ENCODE data around the gene ASZ1.

The ASZ1 gene

DNA sequence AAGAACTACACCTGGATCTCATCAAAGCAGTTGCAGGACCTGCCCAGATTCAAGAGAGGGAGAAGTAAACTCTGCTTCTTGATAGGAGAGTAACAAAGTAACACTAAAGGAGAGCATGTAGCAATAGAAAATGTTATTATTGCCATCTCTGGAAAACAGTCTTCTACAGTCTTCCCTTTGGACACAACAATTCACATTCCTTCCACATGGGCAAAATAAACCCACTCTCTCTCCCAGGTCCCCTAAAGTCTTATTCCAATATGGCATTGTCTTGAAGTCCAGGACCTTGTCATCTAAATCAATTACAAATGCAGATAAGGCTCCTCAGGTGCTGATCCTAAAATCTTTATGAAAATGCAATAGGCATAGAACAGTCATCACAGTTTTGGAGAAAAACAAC lies 94.1 kb downstream of the ASZ1 start:
- DNase-seq: no peak

DNA sequence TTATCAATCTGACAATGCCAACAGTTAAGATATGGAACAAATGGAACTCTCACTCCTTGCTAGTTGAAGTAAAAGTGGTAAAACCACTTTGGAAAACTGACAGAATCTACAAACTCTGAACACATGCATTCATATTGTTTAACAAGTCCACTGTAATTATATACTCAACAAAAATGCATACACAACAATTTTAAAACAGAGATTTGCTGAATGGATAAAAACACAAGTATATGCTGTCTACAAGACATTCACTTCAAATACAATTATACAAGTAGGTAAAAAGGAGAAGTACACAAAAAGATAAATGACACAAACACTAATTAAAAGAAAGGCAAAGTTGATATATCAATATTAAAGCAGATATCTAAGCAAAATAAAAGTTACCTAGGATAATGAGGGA lies 95.3 kb downstream of the ASZ1 start:
- no peak for DNase-seq

GRCh38 chr7:117325836-117326235 lies 101.5 kb downstream of the ASZ1 start:
- no peak for DNase-seq

DNA sequence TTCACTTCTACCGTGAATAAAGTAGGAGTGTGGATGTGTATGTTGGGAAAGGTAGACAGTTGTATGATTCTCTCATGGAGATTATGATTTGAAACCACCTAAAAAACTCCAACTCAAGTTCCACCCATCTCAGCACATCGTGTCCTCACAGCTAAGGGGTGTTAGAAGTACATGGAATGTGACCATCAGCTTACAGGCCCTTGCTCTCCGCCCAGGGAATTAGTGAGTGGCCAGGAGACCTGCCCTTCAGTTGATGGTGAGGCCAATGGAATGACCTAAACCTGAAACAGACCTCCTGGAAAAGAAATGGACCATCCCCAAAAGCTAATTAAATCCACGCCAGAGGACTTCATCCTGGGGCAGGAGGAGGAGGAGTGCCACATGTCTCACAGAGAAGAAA lies 102.3 kb downstream of the ASZ1 start:
- DNase-seq: no peak

GRCh38 chr7:117323851-117324711 lies 103.2 kb downstream of the ASZ1 start:
- DNase-seq: peak; percentile 27

- DNase-seq: no peak
Observed at GRCh38 chr7:117323305-117323850, 103.9 kb downstream of the ASZ1 start.

GRCh38 chr7:117322741-117323304 lies 104.5 kb downstream of the ASZ1 start, which contains the start of gene WNT2:
WNT2 (minus strand) TSS chr7:117323058; CDS start chr7:117322989, 69 bp downstream.
- no peak for DNase-seq

DNA sequence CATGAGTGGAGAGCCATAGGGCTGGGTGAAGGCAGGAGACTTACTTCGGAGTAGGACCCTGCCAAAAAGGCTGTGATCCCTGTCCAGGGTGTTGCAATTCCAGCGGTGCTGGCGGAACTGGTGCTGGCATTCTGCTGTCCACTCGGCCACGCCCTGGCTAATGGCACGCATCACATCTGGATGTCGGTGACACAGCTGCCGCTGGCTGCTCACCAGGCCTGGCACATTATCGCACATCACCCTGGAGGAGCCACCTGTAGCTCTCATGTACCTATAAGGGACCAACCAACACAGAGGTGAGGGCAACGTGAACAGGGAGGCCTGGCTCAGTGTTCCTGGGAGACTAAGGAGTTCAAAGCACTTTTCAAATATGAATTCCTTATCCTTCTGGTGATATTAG lies 106.8 kb downstream of the ASZ1 start:
- DNase-seq: no peak

- no peak for DNase-seq
Observed at GRCh38 chr7:117319181-117319580, 108.1 kb downstream of the ASZ1 start.

- DNase-seq: no peak
Observed at GRCh38 chr7:117313582-117313981, 113.7 kb downstream of the ASZ1 start.

All from NCI-H146 (cell line).